Measurements from ENCODE around the gene RFC2.

- TF ChIP-seq, protein P1, sequence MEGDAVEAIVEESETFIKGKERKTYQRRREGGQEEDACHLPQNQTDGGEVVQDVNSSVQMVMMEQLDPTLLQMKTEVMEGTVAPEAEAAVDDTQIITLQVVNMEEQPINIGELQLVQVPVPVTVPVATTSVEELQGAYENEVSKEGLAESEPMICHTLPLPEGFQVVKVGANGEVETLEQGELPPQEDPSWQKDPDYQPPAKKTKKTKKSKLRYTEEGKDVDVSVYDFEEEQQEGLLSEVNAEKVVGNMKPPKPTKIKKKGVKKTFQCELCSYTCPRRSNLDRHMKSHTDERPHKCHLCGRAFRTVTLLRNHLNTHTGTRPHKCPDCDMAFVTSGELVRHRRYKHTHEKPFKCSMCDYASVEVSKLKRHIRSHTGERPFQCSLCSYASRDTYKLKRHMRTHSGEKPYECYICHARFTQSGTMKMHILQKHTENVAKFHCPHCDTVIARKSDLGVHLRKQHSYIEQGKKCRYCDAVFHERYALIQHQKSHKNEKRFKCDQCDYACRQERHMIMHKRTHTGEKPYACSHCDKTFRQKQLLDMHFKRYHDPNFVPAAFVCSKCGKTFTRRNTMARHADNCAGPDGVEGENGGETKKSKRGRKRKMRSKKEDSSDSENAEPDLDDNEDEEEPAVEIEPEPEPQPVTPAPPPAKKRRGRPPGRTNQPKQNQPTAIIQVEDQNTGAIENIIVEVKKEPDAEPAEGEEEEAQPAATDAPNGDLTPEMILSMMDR (conservative IDR thresholded peaks at IDR 0.05 in 1 of 2, IDR thresholded peaks at IDR 0.05 in 1 of 2; ENCODE audit: low read depth in 1 of 2, low read length in 2 of 2) = no peak
- TF ChIP-seq EZH2 (IDR thresholded peaks at IDR 0.05; ENCODE audit: low read length, missing control alignments) = no peak
Measured at GRCh38 chr7:74272305-74273038, 18.3 kb upstream of the RFC2 start.
